Stimulated activated CD4-positive, alpha-beta T cell treated with anti-CD3 and anti-CD28 coated beads, Interleukin-4, amount 100 ng/mL, for 24 hours (primary cell): ENCODE data around the gene CACFD1.

Source experiments
- DNase-seq: peaks from one replicate; pipeline ENCODE4 v3.0.0-alpha.2; 2020

CACFD1 gene

DNA sequence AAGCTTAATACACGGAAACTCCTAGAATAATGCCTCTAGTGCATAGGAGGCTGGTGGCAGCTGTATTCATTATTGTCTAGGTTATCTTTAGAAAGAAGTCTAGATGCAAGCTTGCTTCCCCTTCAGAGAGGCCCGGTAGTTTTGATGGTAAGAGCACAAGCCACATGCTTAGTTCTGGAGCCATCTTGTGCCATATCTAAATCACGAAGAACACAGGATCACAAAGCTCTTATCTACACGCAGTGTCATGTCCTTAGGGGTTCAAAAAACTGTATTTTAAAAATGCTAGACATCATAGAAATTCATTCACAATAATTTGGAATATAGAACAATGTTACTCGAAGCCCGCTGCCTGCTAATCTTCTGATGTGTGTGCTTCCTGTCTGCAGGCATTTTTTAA, 6.2 kb downstream of the CACFD1 start:
- no peak for DNase-seq

DNA sequence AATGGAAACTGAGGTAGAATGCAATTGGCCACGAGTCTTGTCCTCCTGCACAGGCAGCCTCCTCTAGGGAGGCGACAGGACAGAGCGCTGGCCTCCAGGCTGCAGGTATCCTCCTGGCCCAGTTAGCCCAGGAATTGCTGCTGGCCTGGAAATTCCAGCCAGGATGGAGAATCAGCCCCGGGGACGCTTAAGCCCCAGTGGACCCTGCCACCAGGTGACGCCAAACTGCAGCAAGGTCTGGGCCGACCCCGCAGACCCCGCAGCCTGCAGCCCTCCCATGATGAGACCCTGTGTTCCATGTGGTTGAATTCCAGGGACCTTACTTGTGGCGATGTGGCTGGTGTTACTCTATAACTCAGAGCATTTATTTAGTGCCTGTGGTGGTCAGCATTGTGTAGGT, 7.3 kb downstream of the CACFD1 start:
- no peak for DNase-seq

DNA sequence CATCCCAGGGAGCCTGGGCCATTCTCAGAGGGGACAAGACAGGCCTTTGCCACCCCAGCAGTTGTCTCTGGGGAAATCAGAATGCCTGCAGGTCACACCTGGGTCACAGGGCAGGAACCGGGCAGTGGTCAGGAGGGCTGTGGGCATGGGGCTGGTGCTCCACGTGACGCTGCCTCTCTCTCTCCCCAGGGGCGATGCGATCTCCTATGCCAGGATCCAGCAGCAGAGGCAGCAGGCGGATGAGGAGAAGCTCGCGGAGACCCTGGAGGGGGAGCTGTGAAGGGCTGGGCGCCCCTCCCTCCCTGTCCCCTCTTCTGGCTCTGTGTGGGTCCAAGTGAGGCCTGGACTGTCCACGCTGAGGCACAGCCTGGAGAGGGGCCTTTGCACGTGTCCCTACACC, 8.6 kb downstream of the CACFD1 start:
- DNase-seq, result no peak

DNA sequence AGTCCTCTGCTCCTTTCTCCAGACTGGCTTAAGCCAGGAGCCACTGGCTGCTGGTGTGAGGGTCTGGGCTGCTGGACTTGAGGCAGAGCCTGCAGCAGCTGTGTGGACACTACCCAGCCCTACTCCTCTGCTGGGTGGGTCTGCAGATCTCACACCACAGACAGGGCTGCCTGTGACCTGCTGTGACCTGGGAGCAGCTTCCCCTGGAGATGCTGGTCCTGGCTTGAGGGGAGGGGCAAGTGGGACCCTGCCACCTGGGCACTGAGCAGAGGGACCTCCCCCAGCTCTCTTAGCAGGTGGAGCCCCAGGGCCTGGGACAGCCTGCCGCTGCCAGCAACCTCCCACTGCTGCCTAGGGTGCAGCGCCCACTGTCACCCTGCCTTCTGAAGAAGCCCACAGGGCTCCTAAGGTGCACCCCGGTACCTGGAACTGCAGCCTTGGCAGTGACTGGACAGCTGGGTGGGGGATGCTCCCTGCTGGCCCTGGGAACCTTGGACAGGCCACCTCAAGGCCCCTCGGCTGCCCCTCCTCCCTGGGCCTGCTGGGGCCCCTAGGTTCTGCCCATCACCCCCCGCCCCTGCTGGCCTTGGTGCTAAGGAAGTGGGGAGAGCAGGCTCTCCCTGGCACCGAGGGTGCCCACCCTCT, 9.1 kb downstream of the CACFD1 start:
- no peak for DNase-seq

DNA sequence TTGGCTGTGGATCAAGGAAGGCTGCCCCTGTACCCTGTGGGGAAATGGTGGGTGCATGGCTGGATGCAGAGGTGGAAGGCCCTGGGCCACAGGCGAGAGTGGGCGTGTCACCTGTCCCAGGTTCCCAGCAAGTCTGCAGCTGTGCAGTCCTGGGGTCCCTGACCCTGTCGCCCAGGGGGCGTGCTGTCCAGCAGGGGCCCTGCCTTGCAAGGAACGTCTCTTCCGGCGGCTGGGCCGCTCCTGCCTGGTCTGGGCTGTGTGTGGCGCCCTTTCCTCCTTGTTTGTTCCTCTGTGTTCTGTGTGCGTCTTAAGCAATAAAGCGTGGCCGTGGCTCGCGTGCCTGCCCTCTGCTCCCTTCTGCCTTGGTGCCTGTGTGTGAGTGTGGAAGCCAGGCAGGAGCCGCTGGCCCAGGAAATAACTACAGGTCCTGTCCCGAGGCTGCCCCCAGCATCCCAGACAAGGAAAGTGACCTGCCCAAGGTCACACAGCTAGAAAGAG, 10.7 kb downstream of the CACFD1 start:
- DNase-seq, result no peak

DNA sequence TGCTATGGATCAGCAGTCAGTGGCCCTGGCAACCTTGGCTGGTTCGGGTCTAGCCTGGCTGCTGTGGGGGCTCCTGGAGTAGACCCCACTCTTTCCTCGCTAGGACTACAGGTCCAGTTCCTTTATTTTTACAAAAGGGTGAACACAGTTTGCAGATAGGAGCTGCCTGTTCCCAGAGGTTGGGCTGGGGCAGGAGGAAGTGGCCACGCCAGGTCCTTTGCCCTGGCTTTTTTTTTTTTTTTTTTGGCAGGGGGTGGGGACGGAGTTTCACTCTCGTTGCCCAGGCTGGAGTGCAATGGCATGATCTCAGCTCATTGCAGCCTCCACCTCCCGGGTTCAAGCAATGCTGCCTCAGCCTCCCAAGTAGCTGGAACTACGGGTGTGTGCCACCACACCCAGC, 11.2 kb downstream of the CACFD1 start:
- DNase-seq, result no peak

DNA sequence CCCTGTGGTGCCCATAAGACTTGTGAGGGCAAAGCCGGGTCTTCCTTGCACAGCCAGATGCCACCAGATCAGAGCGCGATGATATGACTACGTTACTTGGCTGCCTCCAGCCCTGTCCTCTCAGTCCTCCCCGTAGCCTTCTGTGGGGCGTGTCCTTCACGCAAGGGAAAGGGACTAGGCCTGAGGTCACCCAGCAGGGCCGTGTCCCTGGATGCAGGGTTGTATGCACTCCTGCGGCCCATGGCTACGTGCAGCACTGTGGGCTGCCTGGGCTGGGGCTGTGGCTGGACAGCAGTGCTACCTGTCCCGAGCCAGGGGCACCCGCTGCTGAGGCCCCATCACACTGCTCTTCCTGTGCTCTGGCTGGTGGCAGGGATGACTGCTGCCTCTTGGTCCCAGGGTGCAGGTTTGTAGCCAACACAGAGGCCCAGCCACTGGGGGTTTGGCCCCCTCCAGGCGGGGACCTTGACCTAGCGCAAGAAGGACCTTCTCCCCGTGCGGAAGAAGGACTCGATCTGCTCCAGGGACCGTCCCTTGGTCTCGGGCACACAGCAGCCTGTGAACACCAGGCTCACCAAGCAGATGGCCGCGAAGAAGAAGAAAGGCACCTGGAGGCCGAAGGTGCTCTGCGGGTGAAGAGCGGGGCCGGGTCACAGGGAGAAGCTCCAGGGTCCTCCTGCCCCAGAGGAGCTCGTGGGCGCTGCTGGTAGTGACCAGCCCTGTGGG, 11.9 kb downstream of the CACFD1 start:
- no peak for DNase-seq

DNA sequence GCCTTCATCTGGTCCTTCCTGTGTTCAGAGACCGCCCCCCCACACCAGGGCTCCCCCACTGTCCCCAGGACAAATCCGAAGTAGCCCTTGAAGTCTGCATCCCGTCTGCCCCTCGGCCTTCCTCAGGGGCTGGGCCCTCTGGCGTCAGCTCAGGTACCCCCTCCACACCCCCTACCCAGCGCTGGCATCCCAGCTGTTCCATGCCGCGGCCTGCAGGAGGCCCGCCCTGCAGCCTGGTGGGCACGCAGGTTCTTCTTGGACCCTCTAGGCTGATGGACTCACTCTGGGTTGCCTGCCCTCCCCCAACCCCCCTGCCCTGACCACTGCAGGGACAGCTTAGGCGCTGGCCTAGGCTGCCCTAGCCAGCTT, 12.5 kb downstream of the CACFD1 start:
- DNase-seq, result no peak

DNA sequence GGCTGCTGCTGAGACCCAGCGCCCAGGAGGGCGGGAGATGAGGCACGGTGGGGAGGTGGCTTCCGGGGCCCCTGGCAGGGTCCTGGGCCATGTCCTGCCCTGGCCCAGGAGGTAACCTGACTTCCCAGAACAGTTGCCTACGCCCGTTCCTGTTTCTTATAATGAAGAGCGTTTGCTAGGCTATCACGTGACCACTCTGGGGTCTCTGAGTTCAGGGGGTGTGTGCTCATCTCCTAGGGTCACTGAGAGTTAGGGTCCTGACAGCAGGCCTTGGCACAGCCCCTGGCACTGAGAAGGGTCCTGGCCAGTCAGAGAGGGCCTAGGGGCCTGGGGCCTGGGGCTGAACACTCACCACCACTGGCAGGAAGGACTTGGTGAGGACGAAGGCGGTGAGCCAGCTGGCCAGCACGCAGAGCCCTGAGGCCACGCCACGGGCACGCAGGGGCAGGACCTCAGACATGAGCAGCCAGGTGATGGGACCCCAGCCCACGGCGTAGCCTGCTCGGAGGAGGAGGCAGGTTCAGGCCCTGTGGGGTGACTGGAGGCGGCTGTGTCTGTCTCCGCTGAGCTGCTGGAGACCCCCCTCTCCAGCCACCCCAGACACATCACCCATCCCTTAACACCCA, 13.1 kb downstream of the CACFD1 start:
- DNase-seq, result no peak

DNA sequence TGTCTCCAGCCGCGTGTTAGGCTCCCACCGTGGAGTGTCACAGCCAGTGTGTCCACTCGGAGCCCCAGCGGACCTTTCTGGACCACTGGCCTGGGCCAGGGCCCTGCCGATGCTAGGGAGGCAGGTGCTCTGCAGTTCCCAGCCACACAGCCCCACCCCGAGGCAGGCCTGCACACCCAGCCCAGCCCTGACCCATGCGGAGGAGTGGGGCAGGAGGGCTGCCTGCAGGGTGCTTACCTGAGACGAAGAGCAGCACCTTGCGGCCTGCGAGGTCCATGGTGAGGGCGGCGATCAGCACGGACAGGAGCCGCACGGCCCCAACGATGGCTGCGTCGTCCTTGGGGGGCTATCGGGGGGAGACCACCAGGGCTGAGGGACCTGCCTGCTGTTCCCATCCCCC, 14.0 kb downstream of the CACFD1 start:
- no peak for DNase-seq

DNA sequence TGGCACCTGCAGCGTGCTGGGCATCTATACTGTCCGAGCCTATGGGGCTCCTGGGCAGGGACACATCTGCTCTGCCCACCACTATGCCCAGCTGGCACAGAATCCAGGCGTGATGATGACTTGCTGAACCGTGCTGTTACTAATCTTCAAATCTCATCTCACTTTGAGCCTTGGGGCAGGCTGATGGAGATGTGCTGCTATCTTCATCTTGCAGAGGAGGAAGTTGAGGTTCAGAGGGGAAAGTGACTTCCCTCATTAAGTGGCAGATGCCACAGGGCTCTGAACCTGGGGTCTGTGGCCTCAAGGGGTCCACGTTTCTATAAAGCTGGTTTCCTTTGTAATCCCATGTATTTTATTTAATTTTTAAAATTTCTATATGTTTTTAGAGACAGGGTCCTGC, 14.4 kb downstream of the CACFD1 start:
- no peak for DNase-seq

DNA sequence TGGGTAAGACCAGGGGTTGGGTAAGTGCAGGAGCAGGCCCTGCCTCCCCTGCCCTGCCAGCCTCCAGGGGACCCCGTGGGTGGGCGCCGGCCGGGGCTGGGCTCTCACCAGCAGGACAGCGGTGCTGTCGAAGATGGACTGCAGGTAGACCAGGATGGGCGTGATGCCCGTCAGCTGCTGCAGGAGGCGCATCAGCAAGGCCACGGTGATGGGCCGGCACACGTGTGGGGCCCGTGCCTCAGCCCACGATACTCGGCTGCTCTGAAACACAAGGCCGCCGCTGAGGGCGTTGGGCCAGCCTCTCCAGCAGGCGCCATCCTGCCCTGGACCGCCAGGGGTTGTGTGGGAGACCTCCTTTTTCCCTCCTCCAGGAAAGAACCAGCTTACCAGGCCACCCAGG, 15.1 kb downstream of the CACFD1 start:
- no peak for DNase-seq

DNA sequence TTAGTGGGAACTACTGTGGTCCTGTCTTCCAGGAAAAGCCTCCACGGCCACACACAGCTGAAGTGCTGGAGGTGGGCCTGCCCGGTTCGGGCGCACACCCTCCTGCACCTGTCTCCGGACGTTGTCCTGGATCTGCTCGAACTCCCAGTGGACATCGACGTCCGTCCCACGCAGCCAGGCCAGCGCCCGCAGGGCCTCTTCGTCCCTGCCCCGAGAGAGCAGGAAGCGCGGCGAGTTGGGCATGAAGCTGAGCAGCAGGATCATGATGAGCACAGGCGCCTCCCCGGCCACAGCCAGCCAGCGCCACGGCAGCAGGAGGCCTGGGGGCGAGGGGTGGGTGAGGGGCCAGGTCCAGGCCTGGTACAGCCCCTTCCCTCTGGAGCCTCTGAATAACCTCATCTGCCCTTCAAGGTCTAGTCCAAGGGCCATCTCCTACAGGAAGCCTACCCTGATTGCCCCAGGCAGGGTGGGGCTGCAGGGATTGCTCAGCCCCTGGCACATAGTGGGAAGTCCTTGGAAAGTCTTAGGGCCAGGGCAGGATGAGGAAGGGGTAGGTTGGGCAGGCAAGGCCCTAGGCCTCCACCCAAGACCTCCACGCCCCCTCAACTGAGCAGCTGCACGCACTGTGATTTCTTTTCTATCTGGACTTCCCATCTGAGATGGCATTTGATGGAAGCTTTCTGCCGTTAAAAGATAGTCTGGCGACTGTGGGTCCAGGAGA, 15.7 kb downstream of the CACFD1 start:
- no peak for DNase-seq

DNA sequence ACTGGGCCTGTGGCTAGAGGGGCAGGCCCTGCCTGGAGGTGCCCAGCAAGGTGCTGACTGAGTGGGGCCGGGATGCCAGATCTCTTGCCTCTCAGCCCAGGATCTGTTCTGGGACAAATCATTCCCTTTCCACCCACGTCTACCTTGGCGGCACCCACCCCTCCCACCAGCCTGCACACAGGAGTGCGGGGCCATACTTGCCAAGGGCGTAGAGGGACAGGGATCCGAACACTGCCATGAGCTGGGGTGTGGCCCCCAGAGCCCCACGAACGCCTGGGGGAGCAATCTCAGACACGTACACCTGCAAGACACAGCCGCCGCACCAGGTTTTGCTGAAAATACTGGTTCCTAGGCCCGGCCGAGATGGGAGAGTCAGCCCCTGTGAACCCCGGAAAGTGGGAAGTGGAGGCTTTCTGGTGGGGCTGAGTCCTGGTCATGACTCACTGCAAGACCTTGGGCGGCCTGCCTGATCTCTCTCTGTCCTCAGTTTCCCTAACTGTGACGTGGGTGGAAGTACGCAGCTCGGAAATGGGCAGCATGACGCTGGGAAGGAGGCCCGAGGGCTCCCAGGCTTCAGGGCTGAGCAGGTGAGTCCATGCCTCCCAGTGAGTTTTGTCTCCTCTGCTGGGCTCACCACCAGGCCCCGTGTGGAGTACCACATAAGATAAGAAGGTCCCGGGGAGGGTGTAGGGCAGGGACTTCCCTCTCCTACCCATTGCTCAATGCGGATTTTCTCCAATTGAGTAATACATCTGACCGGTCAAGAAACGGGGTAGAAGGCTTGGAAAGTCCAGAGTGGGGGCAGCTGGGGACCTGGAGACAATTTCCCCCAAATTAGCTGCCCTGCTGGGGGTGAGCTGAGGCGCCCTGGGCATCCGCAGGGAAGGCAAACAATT, 16.5 kb downstream of the CACFD1 start:
- no peak for DNase-seq

DNA sequence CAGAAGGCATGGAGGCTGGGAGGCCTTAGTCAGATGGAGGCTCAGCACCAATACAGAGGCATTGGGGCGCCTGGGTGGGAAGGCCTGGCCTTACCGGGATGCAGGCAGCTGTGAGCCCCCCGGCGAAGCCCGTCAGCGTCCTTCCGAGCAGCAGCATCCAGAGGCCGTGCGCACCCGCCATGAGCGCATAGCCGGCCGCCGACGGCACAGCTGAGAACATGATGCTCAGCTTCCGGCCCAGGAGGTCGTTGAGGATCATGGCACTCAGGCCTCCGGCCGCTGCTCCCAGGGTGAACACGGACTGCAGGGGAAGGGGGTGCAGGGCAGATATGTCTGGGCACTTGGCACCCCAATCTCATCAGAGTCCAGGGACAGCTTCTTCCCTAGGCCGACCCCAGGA, 17.2 kb downstream of the CACFD1 start:
- DNase-seq, result no peak

DNA sequence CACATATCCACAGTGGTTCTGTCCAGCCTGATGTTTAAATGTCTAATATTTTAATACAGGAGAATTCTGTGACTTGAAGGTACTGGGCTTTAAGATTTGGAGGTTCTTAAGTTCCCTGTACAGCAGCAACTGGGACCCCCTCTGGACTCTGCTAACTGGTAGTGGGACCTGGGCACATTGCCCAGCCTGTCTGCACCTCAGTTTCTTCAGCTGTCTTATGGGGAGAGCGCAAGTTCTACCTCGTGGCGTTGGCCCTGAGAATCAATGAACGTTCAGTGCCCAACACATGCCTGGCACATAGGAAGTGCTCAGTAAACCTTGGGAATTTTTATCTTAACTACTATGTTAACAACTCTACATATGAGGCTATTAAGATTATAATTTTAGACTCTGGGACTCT, 17.7 kb downstream of the CACFD1 start:
- DNase-seq, result no peak

DNA sequence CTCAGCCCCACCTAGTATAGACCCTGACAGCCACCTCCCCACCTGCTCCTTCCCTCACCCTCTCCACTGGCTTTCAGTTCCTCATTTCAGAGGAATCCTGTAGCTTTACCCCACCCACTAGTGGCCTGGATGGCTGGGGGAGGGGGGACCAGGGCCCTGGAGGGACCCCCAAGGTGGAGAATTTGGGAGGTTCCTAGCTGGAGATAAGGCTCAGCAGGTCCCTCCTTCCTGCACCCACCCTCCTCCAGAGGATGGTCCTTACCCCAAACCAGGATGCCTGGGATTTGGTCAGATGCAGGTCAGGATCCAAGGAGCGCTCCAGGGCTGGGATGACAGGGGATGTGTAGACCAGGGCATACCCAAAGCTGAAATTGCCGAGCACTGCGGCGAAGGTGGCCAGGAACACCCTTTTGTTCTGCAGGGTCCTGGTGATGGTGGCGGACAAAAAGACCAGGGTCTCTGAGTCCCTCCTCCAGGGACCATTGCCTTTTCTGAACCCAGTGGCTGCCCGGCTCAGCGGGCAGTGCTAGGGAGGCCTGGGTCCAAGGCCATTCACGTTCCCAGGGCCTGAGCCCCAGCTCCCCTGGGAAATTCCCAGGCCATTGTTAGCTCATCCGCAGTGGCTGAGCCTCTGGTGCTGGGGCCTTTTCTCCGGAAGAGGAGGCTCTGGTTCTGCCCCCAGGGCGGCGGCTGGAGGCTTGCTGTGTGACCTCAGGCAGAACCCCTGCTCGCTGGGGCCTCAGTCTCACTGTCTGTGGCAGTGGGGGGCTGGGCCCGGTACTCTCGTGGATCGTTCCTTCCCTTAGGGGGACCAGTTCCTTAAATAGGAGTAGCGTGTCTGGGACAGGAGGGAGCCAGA, 18.4 kb downstream of the CACFD1 start:
- DNase-seq, result no peak

DNA sequence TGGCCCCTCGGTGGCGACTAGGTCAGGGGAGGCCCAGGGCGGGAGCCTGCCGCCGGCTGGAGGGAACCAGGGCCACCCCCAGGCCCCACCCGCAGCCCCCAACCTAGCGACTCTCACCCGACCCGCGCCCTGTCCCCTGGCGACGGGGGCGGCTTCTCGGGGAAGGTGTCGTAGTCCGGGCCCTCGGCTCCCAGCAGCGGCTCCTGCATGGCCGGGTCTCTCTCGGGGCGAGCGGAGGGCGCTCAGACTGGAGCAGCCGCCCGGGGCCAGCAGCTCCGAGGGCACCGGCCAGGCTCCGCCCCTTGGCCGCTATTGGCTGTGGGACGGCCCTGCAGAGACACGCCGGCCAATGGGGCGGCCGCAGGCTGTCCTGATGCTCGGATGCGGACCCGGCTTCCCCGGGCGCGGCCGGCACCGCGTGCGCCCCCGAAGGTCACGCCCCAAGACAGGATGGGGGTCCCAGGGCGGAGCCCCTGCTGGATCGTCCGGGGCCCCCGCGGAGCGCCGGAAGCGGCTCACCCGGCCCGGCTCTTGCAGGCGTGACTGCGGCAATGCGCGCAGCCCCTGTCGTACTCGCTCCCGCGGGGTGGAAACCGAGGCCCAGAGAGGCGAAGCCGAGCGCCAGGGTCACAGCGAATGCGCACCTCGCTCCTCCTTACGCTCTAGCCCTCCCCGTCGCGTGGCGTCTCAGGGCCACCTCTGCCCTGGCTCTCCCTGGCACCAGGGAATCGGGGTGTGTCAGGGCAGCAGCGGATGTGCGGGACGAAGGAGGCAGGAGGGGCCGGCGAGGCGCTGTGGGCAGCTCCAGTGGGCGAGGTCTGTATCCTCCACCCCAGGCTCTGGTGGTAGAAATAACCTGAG, 19.3 kb downstream of the CACFD1 start, which contains the start of gene SLC2A6:
TSS of gene SLC2A6 (minus strand) at position 249 of the 861 bp plus-strand sequence. CDS start at position 209, 40 bp downstream.
- DNase-seq, result peak; percentile 83

DNA sequence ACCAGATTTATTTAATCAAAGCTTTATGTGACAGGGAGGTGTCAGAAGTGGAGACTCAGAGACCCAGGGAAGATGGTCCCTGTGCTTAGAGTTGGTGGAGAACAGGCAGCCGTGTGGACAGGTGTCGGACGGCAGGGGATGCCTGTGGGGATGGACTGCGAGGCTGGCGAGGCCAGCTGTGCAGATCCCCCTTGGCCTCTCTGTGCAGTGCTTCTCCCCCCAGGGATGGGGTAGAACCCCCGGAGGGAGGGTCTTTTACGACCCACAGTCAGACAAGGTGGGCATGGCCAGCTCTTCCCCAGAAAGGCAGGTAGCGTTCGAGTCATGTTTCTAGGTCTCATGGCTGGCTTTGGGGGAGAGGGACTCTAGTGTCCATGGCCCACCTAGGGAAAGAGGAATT, 23.8 kb downstream of the CACFD1 start:
- no peak for DNase-seq

DNA sequence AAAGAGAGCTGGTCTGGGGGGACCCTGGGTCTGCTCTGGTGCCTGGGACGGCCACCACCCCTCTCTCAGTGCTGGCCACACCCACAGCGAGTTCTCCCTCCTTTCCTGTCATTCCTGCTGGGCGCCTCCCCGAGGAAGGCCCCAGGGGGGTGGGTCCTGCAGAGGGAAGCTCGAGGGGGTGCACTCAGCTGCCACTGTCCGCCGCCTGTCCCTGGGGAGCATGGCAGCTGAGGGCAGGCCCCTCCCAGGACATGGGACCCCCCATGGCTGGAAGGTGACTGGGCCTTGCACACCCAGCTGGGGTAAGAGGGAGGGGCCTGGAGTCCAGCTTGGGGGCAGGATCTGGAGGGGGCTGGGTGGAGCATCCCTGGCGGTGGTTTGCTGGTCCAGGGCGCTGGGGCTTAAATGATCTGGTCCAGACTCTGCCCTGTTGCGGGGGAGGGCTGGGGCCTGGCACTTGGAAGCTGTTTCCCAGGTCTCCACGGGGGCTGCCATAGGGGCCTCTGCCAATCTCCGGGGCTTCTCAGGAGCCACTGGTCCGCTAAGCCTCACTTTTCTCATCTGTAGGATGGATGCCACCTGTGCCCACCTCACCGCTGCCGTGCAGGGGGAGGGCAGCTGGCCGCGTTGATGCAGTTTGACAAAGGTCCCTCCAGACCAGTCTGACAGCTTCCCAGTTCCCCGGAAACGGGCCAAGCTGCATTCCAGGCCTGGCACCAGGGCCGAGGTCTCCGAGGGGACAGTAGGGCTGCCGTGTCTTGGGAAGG, 25.1 kb downstream of the CACFD1 start:
- DNase-seq, result no peak
